AG10803 (cell line): ENCODE measurements around the gene PHLPP1.

ENCODE experiments used
- DNase-seq: peaks from one replicate; pipeline ENCODE4 v3.0.0; 2010; ENCODE audit warnings: low read depth
- H3K4me3 ChIP-seq: 2 replicates; pipeline ENCODE4 v1.5.1; 2011; ENCODE audit warnings: mild to moderate bottlenecking, low read length, control low read depth
- CTCF ChIP-seq: conservative IDR thresholded peaks from 2 replicates; pipeline ENCODE4 v1.5.1; 2011; ENCODE audit warnings: mild to moderate bottlenecking, low read length, control low read depth, inconsistent platforms

The PHLPP1 gene

GRCh38 chr18:62881509-62882016 lies 166.2 kb downstream of the PHLPP1 start:
- DNase-seq, result peak; percentile 95
- TF ChIP-seq CTCF, result no peak
- no peak overlapping the region for H3K4me3 ChIP-seq

GRCh38 chr18:62883937-62884735 lies 168.8 kb downstream of the PHLPP1 start:
- no peak overlapping the region for H3K4me3 ChIP-seq
- no peak for TF ChIP-seq CTCF
- DNase-seq, result no peak

GRCh38 chr18:62885804-62886203 lies 170.5 kb downstream of the PHLPP1 start:
- H3K4me3 ChIP-seq, result no peak overlapping the region
- no peak for TF ChIP-seq CTCF
- no peak for DNase-seq

GRCh38 chr18:62894681-62895390 lies 179.5 kb downstream of the PHLPP1 start:
- no peak for TF ChIP-seq CTCF
- DNase-seq, result no peak
- no peak overlapping the region for H3K4me3 ChIP-seq

- TF ChIP-seq CTCF, result no peak
- DNase-seq, result peak; percentile 33
- H3K4me3 ChIP-seq, result no peak overlapping the region
Observed at GRCh38 chr18:62897153-62897552, 181.8 kb downstream of the PHLPP1 start.

- H3K4me3 ChIP-seq, result no peak overlapping the region
- TF ChIP-seq CTCF, result no peak
Observed at GRCh38 chr18:62898359-62898758, 183.0 kb downstream of the PHLPP1 start.

More at GRCh38 chr18:62898359-62898758, 183.0 kb downstream of the PHLPP1 start:
- no peak for DNase-seq
